Measurements from ENCODE around the gene FRYL. TPM values are rescaled to one million over a fixed set of nuclear protein-coding genes. Genes with fewer than 3 reads are reported as not detected.

The FRYL gene
- total RNA-seq, 1 donor from 2014 or later, result 60.7 TPM

DNA sequence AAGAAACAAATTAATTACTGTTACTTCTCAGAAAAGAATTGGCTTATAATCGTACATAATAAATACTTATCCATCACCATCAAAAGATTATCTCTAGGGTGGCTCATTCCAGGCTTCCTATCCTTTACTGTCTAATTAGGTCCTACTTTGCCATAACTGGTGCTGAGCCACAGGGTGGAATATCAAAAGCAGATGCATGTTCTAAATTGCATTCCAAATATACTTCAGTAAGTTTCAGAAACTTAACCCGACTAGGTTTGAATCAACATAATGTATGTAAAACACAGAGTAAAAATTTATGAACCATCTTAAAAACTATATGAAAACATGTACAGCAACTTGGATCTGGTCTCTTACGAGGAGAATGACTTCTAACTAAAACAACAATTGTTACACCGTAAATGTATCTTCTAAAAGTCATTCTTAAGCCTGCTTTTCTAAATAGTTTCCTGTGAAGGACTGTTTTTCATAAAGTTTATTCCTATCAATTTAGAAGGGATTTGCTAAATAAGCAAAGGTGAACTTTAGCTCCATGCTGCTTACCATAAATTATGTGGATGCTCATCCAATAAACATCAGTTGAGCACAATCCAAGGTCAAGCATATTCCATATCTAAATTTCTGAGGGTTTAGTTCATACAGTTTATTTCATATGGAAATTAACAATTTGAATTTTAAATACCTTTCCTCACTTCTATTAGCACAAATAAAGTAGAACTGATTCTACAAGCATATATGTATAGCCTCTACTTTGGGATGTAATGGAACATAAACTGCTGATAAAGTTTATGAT lies 276.6 kb downstream of the FRYL start:
- no peak for DNase-seq (ENCODE audit: low spot score in 2 of 2)
- FAIRE-seq, result no peak

DNA sequence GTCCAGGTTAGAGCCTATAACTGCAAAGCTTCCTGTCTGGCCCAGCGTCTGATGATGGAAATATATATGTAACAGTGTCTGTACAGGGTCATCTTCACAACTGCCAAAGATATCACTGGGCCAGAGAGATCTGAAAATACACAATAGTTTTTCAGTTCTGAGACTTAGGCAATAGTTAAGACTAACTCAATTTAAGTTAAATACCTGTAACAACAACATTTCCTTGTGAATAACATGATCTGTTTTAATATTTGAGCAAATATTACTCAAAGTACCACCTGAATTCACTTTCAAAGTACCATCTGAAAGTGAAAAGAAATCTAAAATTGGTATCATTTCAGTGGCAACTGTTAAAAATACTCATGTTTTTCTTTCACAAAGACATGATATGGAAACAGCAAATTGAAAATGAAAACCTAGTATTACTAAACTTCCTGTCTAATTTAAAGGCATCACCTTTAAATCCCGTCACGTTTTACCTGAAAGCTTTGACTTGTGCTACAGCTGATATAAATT lies 280.5 kb downstream of the FRYL start:
- FAIRE-seq (no peak), DNase-seq (ENCODE audit: low spot score in 2 of 2) (no peak)

DNA sequence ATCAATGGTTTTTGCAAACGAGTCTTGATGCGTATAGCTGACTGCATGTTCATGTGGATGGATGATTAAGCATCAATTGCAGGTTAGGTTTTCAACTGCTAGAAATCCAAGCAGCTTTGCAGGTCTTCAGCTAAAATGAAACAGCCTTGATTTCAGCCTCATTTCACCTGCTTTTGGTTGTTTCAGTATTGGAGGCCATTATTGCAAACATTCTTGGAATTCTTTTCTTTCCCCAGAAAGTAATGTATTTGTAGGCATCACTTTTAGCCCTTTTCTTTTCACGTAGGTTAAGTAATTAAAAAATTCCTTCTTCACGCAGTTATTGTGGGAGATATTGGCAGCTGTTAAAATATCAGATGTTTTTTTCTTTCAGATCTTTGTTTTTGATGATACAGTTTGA lies 281.2 kb downstream of the FRYL start:
- no peak for DNase-seq (ENCODE audit: low spot score in 2 of 2)

DNA sequence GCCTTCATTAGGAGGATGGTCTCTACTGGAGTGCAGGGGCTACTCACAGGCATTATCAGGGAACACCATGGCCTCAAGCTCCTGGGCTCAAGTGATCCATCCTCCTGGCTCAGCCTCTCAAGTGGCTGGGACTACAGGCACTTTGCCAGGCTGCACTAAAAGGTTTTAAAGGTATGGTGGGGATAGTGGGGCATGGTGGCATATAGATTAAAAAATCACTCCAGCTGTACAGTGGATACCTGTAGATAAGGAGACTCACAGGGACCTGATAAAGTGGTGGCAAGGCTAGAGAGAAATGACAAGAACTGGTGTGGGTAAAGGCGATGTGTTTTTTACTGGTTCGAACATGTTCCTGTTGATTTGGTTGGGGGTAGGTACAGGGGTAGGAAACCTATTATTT lies 284.1 kb downstream of the FRYL start:
- no peak for DNase-seq (ENCODE audit: low spot score in 2 of 2)
- FAIRE-seq, result no peak

More for the DNA sequence above, 281.2 kb downstream of the FRYL start:
- no peak for FAIRE-seq

DNA sequence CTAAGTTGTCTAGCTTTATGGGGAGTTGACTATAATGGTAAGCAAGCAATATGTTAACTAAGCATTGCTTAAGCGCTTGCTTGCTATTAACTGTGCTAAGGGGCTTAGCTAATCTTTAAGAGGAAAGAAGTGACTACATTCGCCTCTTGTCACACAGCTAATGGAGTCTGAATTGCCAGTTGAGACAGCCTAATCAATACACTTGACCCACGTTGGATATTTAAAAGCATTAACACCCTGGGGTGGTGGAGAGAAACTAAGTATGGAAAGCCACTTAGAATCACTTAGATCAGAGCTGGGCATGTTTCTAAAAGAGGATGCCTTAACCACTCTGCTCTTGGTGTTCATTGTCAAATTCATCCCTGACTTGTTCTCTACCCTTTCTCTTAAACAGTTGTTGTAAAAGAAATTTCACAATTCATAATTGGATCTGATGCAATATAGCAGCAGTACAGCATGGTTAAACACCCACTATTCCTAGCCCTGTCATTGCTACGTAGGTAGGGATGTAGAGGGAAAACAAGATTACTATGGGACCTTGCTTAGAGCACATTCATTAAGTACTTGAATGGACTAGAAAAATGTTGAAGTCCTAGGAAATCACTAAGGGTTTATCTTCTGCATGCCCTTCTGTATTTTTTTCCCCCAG lies 286.5 kb downstream of the FRYL start:
- FAIRE-seq, result no peak
- no peak for DNase-seq (ENCODE audit: low spot score in 2 of 2)

DNA sequence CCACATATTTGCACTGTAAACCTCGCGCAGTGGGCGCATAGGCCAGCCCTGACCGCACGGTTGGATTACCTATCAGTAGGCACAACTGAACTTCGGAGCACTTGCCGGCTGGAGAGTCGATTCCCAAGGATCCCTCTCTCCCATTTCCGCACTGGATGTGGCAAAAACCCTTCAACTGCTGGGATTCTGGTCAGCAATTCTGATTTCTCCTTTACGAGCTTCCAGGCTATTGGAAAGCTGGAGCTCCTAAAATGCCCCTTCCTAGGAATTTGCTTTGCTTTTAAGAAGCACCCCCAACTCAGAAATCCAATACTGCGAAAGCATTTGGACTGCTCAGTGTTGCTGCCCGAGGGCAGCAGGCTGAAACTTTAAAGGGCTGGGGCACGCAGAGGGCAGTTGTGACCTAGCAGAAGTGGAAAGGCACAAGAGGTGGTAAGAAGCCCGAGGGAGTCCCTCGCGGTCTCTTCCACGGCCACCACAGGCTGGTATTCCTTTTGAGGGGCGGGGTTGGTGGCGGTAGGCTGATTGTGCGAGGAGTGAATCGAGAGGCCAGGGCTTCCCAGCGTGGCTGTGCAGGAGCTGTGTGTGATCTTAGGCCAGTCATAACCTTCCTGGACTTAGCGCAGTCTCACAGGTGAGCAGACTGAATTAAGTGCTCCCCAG lies 288.4 kb downstream of the FRYL start:
- FAIRE-seq (no peak), DNase-seq (ENCODE audit: low spot score in 2 of 2) (no peak)

DNA sequence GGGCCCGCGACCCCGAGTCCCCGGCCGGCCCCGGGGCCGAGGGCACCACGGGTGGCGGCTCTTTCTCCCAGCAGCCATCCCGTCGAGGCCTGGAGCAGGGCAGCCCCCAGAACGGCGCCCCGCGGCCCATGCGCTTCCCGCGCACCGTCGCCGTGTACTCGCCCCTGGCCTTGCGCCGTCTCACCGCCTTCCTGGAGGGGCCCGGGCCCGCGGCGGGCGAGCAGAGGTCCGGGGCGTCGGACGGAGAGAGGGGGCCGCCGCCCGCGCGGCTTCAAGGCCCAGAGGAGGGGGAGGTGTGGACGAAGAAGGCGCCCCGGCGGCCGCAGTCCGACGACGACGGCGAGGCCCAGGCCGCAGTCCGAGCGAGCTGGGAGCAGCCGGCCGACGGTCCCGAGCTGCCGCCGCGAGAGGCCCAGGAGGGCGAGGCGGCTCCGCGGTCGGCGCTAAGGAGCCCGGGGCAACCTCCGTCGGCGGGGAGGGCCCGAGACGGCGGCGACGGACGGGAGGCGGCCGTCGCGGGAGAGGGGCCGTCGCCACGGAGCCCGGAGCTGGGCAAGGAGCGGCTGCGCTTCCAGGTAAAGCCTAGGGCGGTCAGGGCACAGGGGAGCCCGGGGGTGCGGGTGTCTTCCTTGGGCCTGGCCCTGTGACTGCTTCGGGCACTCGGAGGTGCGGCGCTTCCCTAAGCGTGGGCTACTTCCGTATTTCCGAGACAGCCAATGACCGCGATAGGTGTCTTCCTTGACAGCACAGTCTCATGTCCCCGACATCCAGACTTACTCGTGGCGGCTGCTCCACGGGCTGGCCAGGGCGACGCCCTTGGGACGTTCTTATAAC lies 289.2 kb downstream of the FRYL start:
- DNase-seq (ENCODE audit: low spot score in 2 of 2) (no peak), FAIRE-seq (no peak)

DNA sequence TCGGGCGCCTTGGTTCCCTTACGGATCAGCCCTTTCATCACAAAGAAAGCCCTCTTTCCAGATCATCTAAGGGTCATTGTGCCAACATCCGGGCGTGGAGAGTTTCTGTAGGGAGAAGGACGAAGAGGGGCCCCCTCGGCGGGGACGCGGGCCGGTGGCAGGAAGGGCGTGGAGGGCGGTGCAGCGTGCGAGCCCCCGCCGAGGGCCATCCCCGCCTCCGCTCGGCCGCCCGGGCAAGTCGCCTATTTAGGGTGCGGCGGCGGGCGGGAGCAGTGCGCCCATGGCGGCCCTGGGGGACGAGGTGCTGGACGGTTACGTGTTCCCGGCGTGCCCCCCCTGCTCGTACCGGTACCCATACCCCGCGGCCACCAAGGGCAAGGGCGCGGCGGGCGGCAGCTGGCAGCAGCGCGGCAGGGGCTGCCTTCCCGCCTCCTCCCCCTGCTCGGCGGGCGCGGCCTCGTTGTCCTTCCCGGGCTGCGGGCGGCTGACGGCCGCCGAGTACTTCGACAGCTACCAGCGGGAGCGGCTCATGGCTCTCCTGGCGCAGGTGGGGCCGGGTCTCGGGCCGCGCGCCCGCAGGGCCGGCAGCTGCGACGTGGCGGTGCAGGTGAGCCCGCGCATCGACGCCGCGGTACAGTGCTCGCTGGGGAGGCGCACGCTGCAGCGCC lies 289.9 kb downstream of the FRYL start, which contains the start of gene ZAR1:
ZAR1 (plus strand) TSS at position 241 of the 668 bp plus-strand sequence; CDS start at position 281, 40 bp downstream.
- no peak for FAIRE-seq
- DNase-seq (ENCODE audit: low spot score in 2 of 2), result no peak

DNA sequence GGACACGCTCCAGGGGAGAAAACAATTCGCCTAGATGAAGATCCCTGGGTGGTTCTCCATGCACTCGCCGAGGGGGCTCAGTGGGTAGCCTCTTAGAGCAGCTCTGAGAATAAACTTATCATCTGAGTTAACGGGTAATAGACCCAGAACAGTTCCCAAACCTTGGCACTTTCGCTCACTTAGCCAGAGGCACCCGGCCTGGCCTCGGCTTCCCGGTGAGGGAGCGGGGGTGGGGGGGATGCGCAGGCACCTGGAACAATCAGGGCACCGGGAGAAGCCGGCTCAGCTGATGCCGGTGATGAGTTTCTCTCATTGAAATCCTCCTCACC lies 290.4 kb downstream of the FRYL start:
- FAIRE-seq, result no peak
- DNase-seq (ENCODE audit: low spot score in 2 of 2), result no peak

DNA sequence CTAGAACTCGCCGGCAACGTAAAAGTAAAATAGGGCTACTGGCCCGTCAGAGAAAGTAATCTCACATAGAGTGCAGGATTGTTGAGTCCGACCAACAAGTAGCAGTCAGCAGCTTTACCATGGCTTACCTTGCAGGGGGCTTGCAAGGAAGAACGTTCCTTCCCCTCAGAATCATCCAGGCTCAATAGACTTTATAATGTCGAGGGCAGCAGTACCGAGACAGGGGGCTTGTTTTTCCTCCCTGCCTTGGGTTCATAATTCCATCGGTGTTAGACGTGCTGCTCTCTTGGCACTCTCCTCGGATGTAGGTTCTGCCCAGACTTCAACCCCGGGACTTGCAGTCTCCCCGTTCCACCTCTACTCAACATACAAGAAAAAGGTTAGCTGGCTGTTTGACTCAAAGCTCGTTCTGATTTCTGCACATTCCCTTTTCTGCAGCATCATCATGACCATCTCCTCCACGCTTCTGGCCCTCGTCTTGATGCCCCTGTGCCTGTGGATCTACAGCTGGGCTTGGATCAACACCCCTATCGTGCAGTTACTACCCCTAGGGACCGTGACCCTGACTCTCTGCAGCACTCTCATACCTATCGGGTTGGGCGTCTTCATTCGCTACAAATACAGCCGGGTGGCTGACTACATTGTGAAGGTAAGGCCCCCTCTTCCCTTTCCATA lies 295.4 kb downstream of the FRYL start:
- FAIRE-seq (no peak), DNase-seq (ENCODE audit: low spot score in 2 of 2) (no peak)

DNA sequence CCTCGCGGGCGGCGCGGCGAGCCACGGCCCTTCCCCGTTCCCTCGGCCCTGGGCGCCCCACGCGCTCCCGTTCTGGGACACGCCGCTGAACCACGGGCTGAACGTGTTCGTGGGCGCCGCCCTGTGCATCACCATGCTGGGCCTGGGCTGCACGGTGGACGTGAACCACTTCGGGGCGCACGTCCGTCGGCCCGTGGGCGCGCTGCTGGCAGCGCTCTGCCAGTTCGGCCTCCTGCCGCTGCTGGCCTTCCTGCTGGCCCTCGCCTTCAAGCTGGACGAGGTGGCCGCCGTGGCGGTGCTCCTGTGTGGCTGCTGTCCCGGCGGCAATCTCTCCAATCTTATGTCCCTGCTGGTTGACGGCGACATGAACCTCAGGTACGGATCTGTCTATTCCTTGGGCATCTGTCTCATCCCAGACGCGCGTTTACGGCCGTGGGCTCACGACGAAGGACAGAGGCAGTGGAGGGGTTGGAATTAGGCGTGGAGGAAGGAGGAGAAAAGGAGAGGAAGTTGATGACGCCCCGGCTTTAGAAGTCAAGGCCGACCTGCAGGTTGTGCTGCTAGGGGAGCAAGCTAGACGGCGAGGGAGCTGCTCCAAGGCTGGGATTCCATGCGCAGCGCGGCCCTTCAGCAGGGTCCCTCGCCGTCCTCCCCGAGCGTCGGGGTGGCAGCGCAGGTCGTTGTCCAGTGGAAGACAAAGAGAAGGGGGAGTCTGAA lies 296.1 kb downstream of the FRYL start:
- DNase-seq (ENCODE audit: low spot score in 2 of 2) (no peak), FAIRE-seq (no peak)

DNA sequence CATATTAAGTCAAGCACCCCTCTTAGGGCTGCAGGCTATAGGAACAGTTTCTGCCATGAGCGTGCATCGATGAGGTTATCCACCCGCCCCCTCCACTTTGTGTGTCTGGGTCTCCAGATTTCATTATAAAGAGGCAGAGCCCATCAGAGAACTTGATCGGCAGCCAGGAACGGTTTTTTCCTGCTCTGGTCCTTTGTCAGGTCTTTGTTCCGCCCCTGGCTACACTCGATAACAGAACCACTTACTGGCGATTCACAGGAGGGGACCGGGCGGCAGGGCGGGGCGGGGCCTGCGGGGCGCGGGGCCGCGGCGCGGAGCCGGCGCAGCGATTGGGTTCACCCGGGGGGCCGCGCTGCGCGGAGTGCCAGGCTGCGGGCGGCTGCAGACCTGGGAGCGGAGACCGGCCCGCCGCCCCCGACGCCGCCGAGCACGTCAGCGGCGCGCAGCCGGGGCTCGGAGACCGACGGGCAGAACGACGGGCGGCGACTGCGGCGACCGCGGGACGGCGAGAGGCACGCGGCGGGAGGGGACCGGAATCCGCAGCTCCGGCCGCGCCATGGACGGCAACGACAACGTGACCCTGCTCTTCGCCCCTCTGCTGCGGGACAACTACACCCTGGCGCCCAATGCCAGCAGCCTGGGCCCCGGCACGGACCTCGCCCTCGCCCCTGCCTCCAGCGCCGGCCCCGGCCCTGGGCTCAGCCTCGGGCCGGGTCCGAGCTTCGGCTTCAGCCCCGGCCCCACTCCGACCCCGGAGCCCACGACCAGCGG lies 296.9 kb downstream of the FRYL start, which contains the start of gene SLC10A4:
SLC10A4 (plus strand) TSS at position 338 of the 771 bp plus-strand sequence; CDS start at position 557, 219 bp downstream.
- DNase-seq (ENCODE audit: low spot score in 2 of 2) (peak in 1 of 2 donors; percentile 58), FAIRE-seq (no peak)

DNA sequence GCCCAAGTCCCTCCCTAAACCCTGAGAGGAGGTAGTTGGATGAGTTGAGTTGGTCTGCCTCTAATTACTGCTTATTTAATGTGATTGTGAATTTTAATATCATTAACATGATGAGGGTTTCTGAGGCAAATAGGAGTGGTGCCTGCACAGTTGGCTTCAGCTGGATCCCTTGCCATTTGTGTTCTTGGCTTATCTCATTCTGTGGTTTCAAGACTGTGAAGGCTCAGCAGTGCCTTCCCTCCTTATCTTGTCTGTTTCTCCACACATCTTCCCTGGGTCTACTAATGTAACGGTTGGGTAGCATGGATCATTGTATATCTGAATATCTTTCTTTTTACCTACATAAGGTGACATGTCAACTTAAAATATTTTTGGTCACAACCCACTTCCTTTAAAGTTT lies 298.5 kb downstream of the FRYL start:
- DNase-seq (ENCODE audit: low spot score in 2 of 2) (no peak), FAIRE-seq (no peak)

DNA sequence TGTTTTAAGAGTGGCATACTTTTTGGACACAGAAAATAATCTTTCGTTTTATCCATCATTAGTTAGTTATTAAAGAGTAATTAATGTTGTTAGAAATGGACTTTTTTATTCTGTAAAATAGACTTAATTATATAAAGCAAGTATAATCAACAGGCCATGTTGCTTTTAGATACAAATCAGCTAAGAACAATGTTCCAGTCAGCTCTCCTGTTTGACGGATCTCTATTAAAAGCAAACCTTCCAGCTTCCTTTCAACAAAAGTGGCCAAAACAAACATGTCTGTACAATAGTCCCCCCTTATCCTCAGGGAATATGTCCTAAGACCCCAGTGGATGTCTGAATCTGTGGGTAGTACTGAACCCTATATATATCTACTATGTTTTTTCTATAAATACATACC lies 301.8 kb downstream of the FRYL start:
- DNase-seq (ENCODE audit: low spot score in 2 of 2), result no peak
- no peak for FAIRE-seq

DNA sequence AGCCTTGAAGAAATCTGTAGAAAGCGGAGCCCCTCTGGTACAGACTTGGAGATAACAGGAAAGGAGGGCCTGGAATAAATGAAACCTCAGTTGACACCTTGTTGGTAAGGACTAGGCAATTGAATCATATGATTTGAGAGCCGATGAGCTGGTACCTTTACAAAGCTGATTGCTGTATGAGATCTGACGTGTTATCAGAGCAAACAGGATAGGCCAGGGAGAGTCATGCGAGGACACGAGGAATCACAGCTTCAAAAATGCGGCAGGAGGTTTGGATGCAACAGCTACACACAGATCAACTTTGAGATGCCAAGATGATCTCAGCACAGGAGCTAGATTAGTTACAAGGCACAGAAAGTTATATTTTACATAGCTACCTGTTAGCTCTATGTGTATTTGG lies 304.3 kb downstream of the FRYL start:
- FAIRE-seq, result no peak
- no peak for DNase-seq (ENCODE audit: low spot score in 2 of 2)

DNA sequence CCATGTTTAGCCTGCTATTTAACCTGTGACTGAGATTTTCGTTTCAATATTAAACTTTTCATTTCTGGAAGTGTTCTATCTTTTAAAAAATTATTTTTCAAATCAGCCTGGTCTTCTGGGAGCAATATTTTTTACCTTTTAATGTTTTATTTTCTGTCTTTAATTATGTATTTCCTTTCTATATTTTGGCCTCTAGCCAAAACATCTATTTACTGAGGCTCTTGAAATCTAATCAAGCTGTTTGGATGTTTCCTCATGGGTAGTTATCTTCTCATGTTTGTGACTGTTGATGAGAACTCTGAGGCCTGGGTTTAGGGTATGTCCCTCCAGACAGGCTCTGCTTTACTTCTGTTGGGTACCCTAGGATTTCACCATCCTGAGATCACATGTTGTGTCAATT lies 307.3 kb downstream of the FRYL start:
- FAIRE-seq (no peak), DNase-seq (ENCODE audit: low spot score in 2 of 2) (no peak)

DNA sequence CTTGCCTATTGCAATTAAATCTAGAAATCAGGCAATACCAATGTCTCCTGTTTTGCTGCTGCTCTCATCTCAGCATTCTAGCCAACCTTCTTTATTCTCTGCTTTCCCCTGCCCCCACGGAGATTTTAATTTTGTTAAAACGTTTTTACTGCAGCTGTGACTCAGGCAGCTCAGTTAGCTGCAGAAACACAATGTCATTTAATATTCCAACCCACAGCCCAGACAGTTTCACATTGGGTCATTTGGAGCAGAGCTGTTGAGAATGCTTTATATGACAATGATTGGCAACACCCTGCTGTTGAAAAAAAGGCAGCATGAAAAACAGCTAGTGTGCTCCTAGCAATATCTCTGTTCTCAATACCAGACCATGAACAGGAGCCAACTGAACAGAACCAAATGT lies 309.5 kb downstream of the FRYL start:
- FAIRE-seq (no peak), DNase-seq (ENCODE audit: low spot score in 2 of 2) (no peak)

DNA sequence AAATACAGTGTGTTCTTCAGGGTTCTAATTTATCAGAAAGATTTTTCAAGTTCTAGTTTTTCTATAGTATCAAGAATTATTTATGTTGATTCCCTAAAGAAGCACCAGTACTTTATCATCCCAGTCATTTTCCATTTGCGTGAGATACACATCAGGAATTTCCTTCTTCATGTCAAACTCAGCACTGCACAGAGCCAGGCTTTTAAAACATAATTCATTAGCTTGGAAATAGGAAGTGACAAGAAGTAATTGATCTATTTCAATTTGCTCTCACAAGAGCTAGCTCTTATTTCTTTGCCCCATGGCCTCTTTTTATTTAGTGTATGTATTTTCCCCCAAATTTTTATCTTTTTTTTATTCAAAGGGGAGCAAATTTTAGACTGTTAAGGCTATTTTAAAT lies 309.9 kb downstream of the FRYL start:
- FAIRE-seq (no peak), DNase-seq (ENCODE audit: low spot score in 2 of 2) (no peak)
